IMR-90 (cell line): ENCODE results near the gene NTRK2. TPM values are rescaled to one million over a fixed set of nuclear protein-coding genes. Genes with fewer than 3 reads are reported as not detected.

Experiments used
- ATAC-seq: fragments of 200-7000 bp; cut with Tn5 transposase; 2 replicates; pipeline ENCODE4 v1.9.1; 2020; ENCODE audit warnings: low read depth, mild to moderate bottlenecking, moderate library complexity
- BruUV-seq: library from RNA; stranded (reverse); fragments of 400-500 nt; replicated peaks from 2 replicates; lab custom pipeline; 2021; lab: Mats Ljungman, UMichigan
- CTCF ChIA-PET: fragments of 300-600 bp; formaldehyde crosslinking; extraction: SDS; loops from one replicate; lab custom pipeline; 2021; ENCODE audit warnings: antibody characterized with exemption; lab: Yijun Ruan, JAX
- POLR2A ChIA-PET: fragments of 300-600 bp; sonication (Branson Sonifier 250); formaldehyde crosslinking; loops from one replicate; lab custom pipeline; 2022; ENCODE audit warnings: antibody characterized with exemption; ENCODE audit not compliant: unreplicated experiment; lab: Charles Lee
- DNase-seq: peaks from one replicate; pipeline ENCODE4 v3.0.0; 2013
- H2AFZ ChIP-seq: replicated peaks from 2 replicates; pipeline ENCODE3; 2013; ENCODE audit warnings: low read length, mild to moderate bottlenecking; ENCODE audit not compliant: poor library complexity
- H2AK5ac ChIP-seq: 2 replicates; pipeline ENCODE4 v1.6.1; 2013; ENCODE audit warnings: low read depth, low read length, inconsistent platforms
- H2AK9ac ChIP-seq: replicated peaks from 2 replicates; pipeline ENCODE3; 2013; ENCODE audit warnings: mild to moderate bottlenecking, low read depth, low read length, moderate library complexity; ENCODE audit not compliant: poor library complexity
- H2BK120ac ChIP-seq: 2 replicates; pipeline ENCODE4 v1.6.1; 2013; ENCODE audit warnings: low read depth, low read length, inconsistent platforms
- H2BK15ac ChIP-seq: 3 replicates; pipeline ENCODE4 v1.6.1; 2013; ENCODE audit warnings: low read depth, low read length, inconsistent platforms
- H2BK20ac ChIP-seq: 2 replicates; pipeline ENCODE4 v1.6.1; 2013; ENCODE audit warnings: low read depth, mild to moderate bottlenecking, inconsistent platforms, low read length, moderate library complexity
- H2BK5ac ChIP-seq: 2 replicates; pipeline ENCODE4 v1.6.1; 2013; ENCODE audit warnings: mild to moderate bottlenecking, low read depth, low read length, inconsistent platforms; ENCODE audit not compliant: poor library complexity, severe bottlenecking
- H3K14ac ChIP-seq: replicated peaks from 2 replicates; pipeline ENCODE4 v1.6.1; 2013; ENCODE audit warnings: low read depth, low read length, inconsistent platforms
- H3K18ac ChIP-seq: 2 replicates; pipeline ENCODE4 v1.6.1; 2013; ENCODE audit warnings: low read depth, low read length, control low read depth
- H3K23ac ChIP-seq: 2 replicates; pipeline ENCODE4 v1.6.1; 2013; ENCODE audit warnings: low read depth, low read length, inconsistent platforms
- H3K27ac ChIP-seq: 2 replicates; pipeline ENCODE4 v1.5.1; 2013; ENCODE audit warnings: mild to moderate bottlenecking, control low read depth, low read length; ENCODE audit not compliant: insufficient read depth
- H3K27me3 ChIP-seq: 2 replicates; pipeline ENCODE4 v1.6.1; 2013; ENCODE audit warnings: low read length; ENCODE audit not compliant: control insufficient read depth, insufficient read depth
- H3K36me3 ChIP-seq: 2 replicates; pipeline ENCODE4 v1.6.1; 2013; ENCODE audit warnings: low read length, mixed read lengths; ENCODE audit not compliant: control insufficient read depth, insufficient read depth
- H3K4ac ChIP-seq: 2 replicates; pipeline ENCODE4 v1.6.1; 2013; ENCODE audit warnings: low read depth, low read length, inconsistent platforms
- H3K4me1 ChIP-seq: 2 replicates; pipeline ENCODE4 v1.6.1; 2013; ENCODE audit warnings: low read length, mixed read lengths; ENCODE audit not compliant: control insufficient read depth, insufficient read depth
- H3K4me2 ChIP-seq: 2 replicates; pipeline ENCODE4 v1.6.1; 2013; ENCODE audit warnings: low read depth, mild to moderate bottlenecking, control low read depth, low read length, moderate library complexity
- H3K4me3 ChIP-seq: 2 replicates; pipeline ENCODE4 v1.5.1; 2013; ENCODE audit warnings: low read depth, mild to moderate bottlenecking, control low read depth, low read length, moderate library complexity; ENCODE audit not compliant: insufficient read depth
- H3K56ac ChIP-seq: 2 replicates; pipeline ENCODE4 v1.6.1; 2013; ENCODE audit warnings: low read length, inconsistent platforms; ENCODE audit not compliant: insufficient read depth; ENCODE audit errors: extremely low read depth
- H3K79me1 ChIP-seq, 2 experiments: 2 replicates each; pipeline ENCODE4 v1.6.1; 2013; ENCODE audit warnings: low read length in 2 of 2, inconsistent platforms in 1 of 2, low read depth in 1 of 2
- H3K9ac ChIP-seq: 2 replicates; pipeline ENCODE4 v1.6.1; 2013; ENCODE audit warnings: low read depth, low read length, control low read depth
- H3K9me1 ChIP-seq: 2 replicates; pipeline ENCODE4 v1.6.1; 2013; ENCODE audit warnings: low read length, inconsistent platforms; ENCODE audit not compliant: insufficient read depth
- H3K9me3 ChIP-seq: 2 replicates; pipeline ENCODE4 v1.6.1; 2013; ENCODE audit warnings: low read length; ENCODE audit not compliant: control insufficient read depth, insufficient read depth
- H4K20me1 ChIP-seq: 2 replicates; pipeline ENCODE4 v1.6.1; 2013; ENCODE audit warnings: low read length, inconsistent platforms; ENCODE audit not compliant: insufficient read depth
- H4K5ac ChIP-seq: 2 replicates; pipeline ENCODE4 v1.6.1; 2013; ENCODE audit warnings: mild to moderate bottlenecking, low read depth, low read length, control low read depth
- H4K8ac ChIP-seq, 2 experiments: 2 replicates each; pipeline ENCODE4 v1.6.1; 2013; ENCODE audit warnings: low read depth in 2 of 2, low read length in 2 of 2, control low read depth in 1 of 2, inconsistent platforms in 1 of 2
- H4K91ac ChIP-seq: 2 replicates; pipeline ENCODE4 v1.6.1; 2013; ENCODE audit warnings: low read depth, low read length, inconsistent platforms; ENCODE audit not compliant: insufficient read depth
- BHLHE40 ChIP-seq: fragments of 150-350 bp; IDR thresholded peaks from 2 replicates; pipeline ENCODE4 v1.6.1; 2016; ENCODE audit warnings: mild to moderate bottlenecking, low read depth, low read length
- CEBPB ChIP-seq: IDR thresholded peaks from 2 replicates; pipeline ENCODE4 v1.6.1; 2012; ENCODE audit warnings: low read depth, low read length, improper control_type of control experiment
- CHD1 ChIP-seq: IDR thresholded peaks from 2 replicates; pipeline ENCODE4 v1.6.1; 2012; ENCODE audit warnings: low read depth, low read length, improper control_type of control experiment
- FOS ChIP-seq: fragments of 150-350 bp; IDR thresholded peaks from 2 replicates; pipeline ENCODE4 v1.6.1; 2016; ENCODE audit warnings: low read depth, low read length
- MXI1 ChIP-seq: IDR thresholded peaks from 2 replicates; pipeline ENCODE4 v1.6.1; 2012; ENCODE audit warnings: low read depth, mild to moderate bottlenecking, low read length, moderate library complexity, borderline replicate concordance
- POLR2A ChIP-seq: IDR thresholded peaks from 2 replicates; pipeline ENCODE4 v1.6.1; 2012; ENCODE audit warnings: mild to moderate bottlenecking, low read depth, low read length
- RAD21 ChIP-seq: IDR thresholded peaks from 2 replicates; pipeline ENCODE4 v1.6.1; 2012; ENCODE audit warnings: low read length, improper control_type of control experiment
- RCOR1 ChIP-seq: IDR thresholded peaks from 2 replicates; pipeline ENCODE4 v1.6.1; 2012; ENCODE audit warnings: mild to moderate bottlenecking, low read length, improper control_type of control experiment; ENCODE audit not compliant: insufficient replicate concordance
- RFX5 ChIP-seq: IDR thresholded peaks from 2 replicates; pipeline ENCODE4 v1.8.0; 2012; ENCODE audit warnings: low read depth, mild to moderate bottlenecking, low read length, moderate library complexity
- SMC3 ChIP-seq: fragments of 150-350 bp; IDR thresholded peaks from 2 replicates; pipeline ENCODE4 v1.6.1; 2016; ENCODE audit warnings: low read depth, mild to moderate bottlenecking, antibody characterized with exemption, low read length, moderate library complexity
- WGBS, 2 experiments: methylation state at CpG; one replicate each; pipeline versions ENCODE4 v1.1.5 to v1.1.7; 2013; ENCODE audit warnings: missing lambda C conversion rate in 2 of 2; ENCODE audit not compliant: insufficient read length in 1 of 2; ENCODE audit errors: extremely low coverage in 2 of 2; 5-methylcytosine and 5-hydroxymethylcytosine counted together
- dilution Hi-C: fragments of 300-500 bp; cut with HindIII; formaldehyde crosslinking; loops from one replicate; pipeline ENCODE4 v1.14.3; 2018; ENCODE audit warnings: low sequenced_read_pairs; ENCODE audit not compliant: unreplicated experiment
- in situ Hi-C: fragments of 300-500 bp; cut with MboI; formaldehyde crosslinking; loops from 3 replicates; pipeline ENCODE4 v1.14.3; 2019; ENCODE audit warnings: low sequenced_read_pairs, inconsistent platforms, mixed read lengths
- intact Hi-C: fragments of 100-400 bp; cut with micrococcal nuclease; formaldehyde crosslinking; loops from 2 replicates; pipeline ENCODE4 v1.10.0; 2022
- polyA plus RNA-seq, 3 experiments: library from polyadenylated mRNA; depleted of rRNA; stranded (reverse); fragments of >200 nt; gene quantifications; 2 replicates each; pipeline ENCODE4 v1.2.3, GENCODE V29; 2012; ENCODE audit warnings: low replicate concordance in 1 of 3
- total RNA-seq: library from RNA; depleted of rRNA; stranded (reverse); fragments of >200 nt; gene quantifications from 2 replicates; pipeline ENCODE4 v1.2.3, GENCODE V29; 2012
- TF ChIP-seq, protein P1 (sequence below): conservative IDR thresholded peaks from 2 replicates; pipeline ENCODE4 v1.5.1; 2012; ENCODE audit warnings: mild to moderate bottlenecking, low read depth, low read length, improper control_type of control experiment

Gene NTRK2
- total and polyA plus RNA-seq, 2 of the 4 experiments (the other 2 are of a cell fraction), result under 0.01 to 0.02 TPM

DNA sequence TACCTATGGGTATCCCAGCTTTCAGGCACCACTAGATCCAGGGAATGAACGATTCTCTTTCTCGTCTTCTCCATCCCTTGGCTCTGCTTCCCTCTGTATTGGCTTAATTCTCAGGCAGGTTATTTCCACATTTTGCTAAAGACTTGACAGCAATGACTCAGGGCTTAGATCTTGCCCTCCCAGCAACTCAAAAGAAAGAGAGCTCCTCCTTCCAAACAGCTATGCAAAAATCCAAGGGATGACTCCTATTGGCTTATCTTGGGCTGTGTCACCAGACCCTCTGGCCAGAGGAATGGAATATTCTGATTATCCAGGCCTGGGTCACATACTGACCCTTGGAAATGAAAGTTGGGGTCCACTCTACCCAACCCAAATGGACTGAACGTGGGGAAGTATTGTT lies 270.2 kb downstream of the NTRK2 start:
- H4K91ac ChIP-seq, result no peak overlapping the region
- H3K56ac ChIP-seq, result no peak overlapping the region
- dilution Hi-C loops, result no loop called here
- H4K5ac ChIP-seq, result no peak overlapping the region
- no peak overlapping the region for H3K27ac ChIP-seq
- TF ChIP-seq RCOR1 (no peak), MXI1 (no peak), CEBPB (no peak), BHLHE40 (no peak), RFX5 (no peak), FOS (no peak), RAD21 (no peak), SMC3 (no peak), CHD1 (no peak), POLR2A (no peak)
- TF ChIP-seq, protein P1, sequence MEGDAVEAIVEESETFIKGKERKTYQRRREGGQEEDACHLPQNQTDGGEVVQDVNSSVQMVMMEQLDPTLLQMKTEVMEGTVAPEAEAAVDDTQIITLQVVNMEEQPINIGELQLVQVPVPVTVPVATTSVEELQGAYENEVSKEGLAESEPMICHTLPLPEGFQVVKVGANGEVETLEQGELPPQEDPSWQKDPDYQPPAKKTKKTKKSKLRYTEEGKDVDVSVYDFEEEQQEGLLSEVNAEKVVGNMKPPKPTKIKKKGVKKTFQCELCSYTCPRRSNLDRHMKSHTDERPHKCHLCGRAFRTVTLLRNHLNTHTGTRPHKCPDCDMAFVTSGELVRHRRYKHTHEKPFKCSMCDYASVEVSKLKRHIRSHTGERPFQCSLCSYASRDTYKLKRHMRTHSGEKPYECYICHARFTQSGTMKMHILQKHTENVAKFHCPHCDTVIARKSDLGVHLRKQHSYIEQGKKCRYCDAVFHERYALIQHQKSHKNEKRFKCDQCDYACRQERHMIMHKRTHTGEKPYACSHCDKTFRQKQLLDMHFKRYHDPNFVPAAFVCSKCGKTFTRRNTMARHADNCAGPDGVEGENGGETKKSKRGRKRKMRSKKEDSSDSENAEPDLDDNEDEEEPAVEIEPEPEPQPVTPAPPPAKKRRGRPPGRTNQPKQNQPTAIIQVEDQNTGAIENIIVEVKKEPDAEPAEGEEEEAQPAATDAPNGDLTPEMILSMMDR, result no peak
- no peak overlapping the region for H2BK20ac ChIP-seq
- H3K9me1 ChIP-seq, result no peaks in the 10 kb centered on the region
- no peak overlapping the region for H3K14ac ChIP-seq
- ChIA-PET POLR2A (no interaction called here), CTCF (no interaction called here)
- no peaks in the 10 kb centered on the region for H3K79me1 ChIP-seq
- no peaks in the 10 kb centered on the region for H3K36me3 ChIP-seq
- intact Hi-C loops, result no loop called here
- no peak overlapping the region for H2BK15ac ChIP-seq
- no peak overlapping the region for H2AK5ac ChIP-seq
- H3K4me1 ChIP-seq, result no peaks in the 10 kb centered on the region
- no peak overlapping the region for H2AK9ac ChIP-seq
- H3K4ac ChIP-seq, result no peak overlapping the region
- DNase-seq, result no peak
- no peak overlapping the region for H2BK5ac ChIP-seq
- BruUV-seq, result no TSS peak
- H3K9ac ChIP-seq, result no peak overlapping the region
- no peak overlapping the region for H3K4me3 ChIP-seq
- in situ Hi-C loops, result no loop called here
- WGBS, 2 experiments, result no CpG with 5 or more reads among the region's 3 CpGs
- H3K9me3 ChIP-seq, result 0 out of 2 replicates have a peak, but pooled peaks cover 2% of the 10 kb centered on the region
- no peaks in the 10 kb centered on the region for H3K27me3 ChIP-seq
- no peak for ATAC-seq
- H4K20me1 ChIP-seq, result no peaks in the 10 kb centered on the region
- H3K4me2 ChIP-seq, result no peak overlapping the region
- H2BK120ac ChIP-seq, result no peak overlapping the region
- H3K18ac ChIP-seq, result no peak overlapping the region
- no peak overlapping the region for H4K8ac ChIP-seq
- H2AFZ ChIP-seq, result no peak overlapping the region
- H3K23ac ChIP-seq, result no peak overlapping the region
